Measurements from ENCODE around the gene NKD2. TPM values are rescaled to one million over a fixed set of nuclear protein-coding genes. Genes with fewer than 3 reads are reported as not detected.

The NKD2 gene
- total and polyA plus RNA-seq, 7 experiments from 2014 or later, result 4.8 TPM; not detected in 6

GRCh38 chr5:1066676-1067075, 58.1 kb downstream of the NKD2 start:
- DNase-seq (no peak), ATAC-seq (no peak)
- no peaks in the 10 kb centered on the region for H3K27me3 ChIP-seq (ENCODE audit: control insufficient read depth in 2 of 2, insufficient read depth in 2 of 2, low read length in 2 of 2)
- Mint-ChIP-seq H3K4me3 (no peak overlapping the region), H3K4me1 (peaks cover 0 to 2% (median 0%) of the 10 kb centered on the region in 7 donors), H3K36me3 (peaks cover 4 to 12% (median 6%) of the 10 kb centered on the region in 5 donors), H3K27me3 (no peaks in the 10 kb centered on the region), H3K27ac (peak overlapping the region in 2 of 9 donors; percentile 43 to 59), H3K9me3 (no peaks in the 10 kb centered on the region)
- H3K9me3 ChIP-seq (ENCODE audit: control insufficient read depth in 2 of 3, low read length in 3 of 3), result no peaks in the 10 kb centered on the region
- H3K4me3 ChIP-seq (ENCODE audit: low read length), result no peak overlapping the region
- H3K27ac ChIP-seq (ENCODE audit: low read depth, low read length), result no peak overlapping the region
- POLR2A ChIA-PET, result no interaction called here
- intact Hi-C loops (cut with micrococcal nuclease), result no loop called here
- no peaks in the 10 kb centered on the region for H3K4me1 ChIP-seq (ENCODE audit: control insufficient read depth in 2 of 2, insufficient read depth in 2 of 2, low read length in 2 of 2)
- peaks cover 0 to 77% (median 2%) of the 10 kb centered on the region in 3 experiments for H3K36me3 ChIP-seq (ENCODE audit: control insufficient read depth in 2 of 3, insufficient read depth in 3 of 3, low read length in 3 of 3)
- CTCF ChIA-PET, result interaction anchor here (0.8 to 1.1 kb wide), 2 partner anchors 75 to 143 kb away, joined by 3 read pairs; no protein-coding TSS in a partner anchor

- Histone ChIP-seq H3K4me1 (ENCODE audit: control insufficient read depth in 2 of 2, insufficient read depth in 2 of 2, low read length in 2 of 2) (no peaks in the 10 kb centered on the region), H3K4me3 (ENCODE audit: low read length) (no peak overlapping the region), H3K9me3 (ENCODE audit: control insufficient read depth in 2 of 3, low read length in 3 of 3) (no peaks in the 10 kb centered on the region), H3K27me3 (ENCODE audit: control insufficient read depth in 2 of 2, insufficient read depth in 2 of 2, low read length in 2 of 2) (no peaks in the 10 kb centered on the region), H3K27ac (ENCODE audit: low read depth, low read length) (no peak overlapping the region), H3K36me3 (ENCODE audit: control insufficient read depth in 2 of 3, insufficient read depth in 3 of 3, low read length in 3 of 3) (peaks cover 0 to 69% (median 2%) of the 10 kb centered on the region in 3 experiments)
- Mint-ChIP-seq H3K4me3 (no peak overlapping the region), H3K27me3 (no peaks in the 10 kb centered on the region), H3K27ac (no peak overlapping the region), H3K9me3 (no peaks in the 10 kb centered on the region), H3K36me3 (peaks cover 3 to 8% (median 5%) of the 10 kb centered on the region in 5 donors), H3K4me1 (peaks cover 0 to 2% (median 0%) of the 10 kb centered on the region in 7 donors)
- no peak for DNase-seq
- intact Hi-C loops (cut with micrococcal nuclease), result no loop called here
- POLR2A ChIA-PET, result no interaction called here
- no peak for ATAC-seq
- CTCF ChIA-PET, result interaction anchor here (1.1 kb wide), 1 partner anchor 144 kb away, joined by 3 read pairs; no protein-coding TSS in a partner anchor
These were observed 58.8 kb downstream of the NKD2 start for GRCh38 chr5:1067141-1068121.

GRCh38 chr5:1068204-1068894, 59.7 kb downstream of the NKD2 start:
- Histone ChIP-seq H3K9me3 (ENCODE audit: control insufficient read depth in 2 of 3, low read length in 3 of 3) (no peaks in the 10 kb centered on the region), H3K4me1 (ENCODE audit: control insufficient read depth in 2 of 2, insufficient read depth in 2 of 2, low read length in 2 of 2) (no peaks in the 10 kb centered on the region), H3K27ac (ENCODE audit: low read depth, low read length) (no peak overlapping the region), H3K4me3 (ENCODE audit: low read length) (no peak overlapping the region), H3K36me3 (ENCODE audit: control insufficient read depth in 2 of 3, insufficient read depth in 3 of 3, low read length in 3 of 3) (peaks cover 0 to 63% (median 2%) of the 10 kb centered on the region in 3 experiments), H3K27me3 (ENCODE audit: control insufficient read depth in 2 of 2, insufficient read depth in 2 of 2, low read length in 2 of 2) (no peaks in the 10 kb centered on the region)
- no peaks in the 10 kb centered on the region for H3K9me3 Mint-ChIP-seq
- intact Hi-C loops (cut with micrococcal nuclease), result no loop called here
- H3K27ac Mint-ChIP-seq, result no peak overlapping the region
- ChIA-PET POLR2A (no interaction called here), CTCF (no interaction called here)
- no peak for DNase-seq
- H3K27me3 Mint-ChIP-seq, result no peaks in the 10 kb centered on the region
- no peak overlapping the region for H3K4me3 Mint-ChIP-seq
- H3K36me3 Mint-ChIP-seq, result peaks cover 3 to 8% (median 5%) of the 10 kb centered on the region in 5 donors
- peaks cover 0 to 2% (median 0%) of the 10 kb centered on the region in 7 donors for H3K4me1 Mint-ChIP-seq
- ATAC-seq, result no peak

- H3K27me3 ChIP-seq (ENCODE audit: control insufficient read depth in 2 of 2, insufficient read depth in 2 of 2, low read length in 2 of 2), result no peaks in the 10 kb centered on the region
- H3K9me3 ChIP-seq (ENCODE audit: control insufficient read depth in 2 of 3, low read length in 3 of 3), result no peaks in the 10 kb centered on the region
- ATAC-seq (no peak), DNase-seq (no peak)
- ChIA-PET CTCF (no interaction called here), POLR2A (no interaction called here)
- H3K4me3 Mint-ChIP-seq, result no peak overlapping the region
- H3K4me3 ChIP-seq (ENCODE audit: low read length), result no peak overlapping the region
- H3K9me3 Mint-ChIP-seq, result no peaks in the 10 kb centered on the region
- H3K4me1 Mint-ChIP-seq, result peaks cover 0 to 2% (median 0%) of the 10 kb centered on the region in 7 donors
- H3K27ac Mint-ChIP-seq, result no peak overlapping the region
- no peaks in the 10 kb centered on the region for H3K4me1 ChIP-seq (ENCODE audit: control insufficient read depth in 2 of 2, insufficient read depth in 2 of 2, low read length in 2 of 2)
- peaks cover 0 to 65% (median 2%) of the 10 kb centered on the region in 3 experiments for H3K36me3 ChIP-seq (ENCODE audit: control insufficient read depth in 2 of 3, insufficient read depth in 3 of 3, low read length in 3 of 3)
- H3K36me3 Mint-ChIP-seq, result peaks cover 4 to 12% (median 6%) of the 10 kb centered on the region in 5 donors
- H3K27ac ChIP-seq (ENCODE audit: low read depth, low read length), result no peak overlapping the region
- intact Hi-C loops (cut with micrococcal nuclease), result no loop called here
- H3K27me3 Mint-ChIP-seq, result no peaks in the 10 kb centered on the region
These were observed 60.5 kb downstream of the NKD2 start for GRCh38 chr5:1068895-1069719.

DNA sequence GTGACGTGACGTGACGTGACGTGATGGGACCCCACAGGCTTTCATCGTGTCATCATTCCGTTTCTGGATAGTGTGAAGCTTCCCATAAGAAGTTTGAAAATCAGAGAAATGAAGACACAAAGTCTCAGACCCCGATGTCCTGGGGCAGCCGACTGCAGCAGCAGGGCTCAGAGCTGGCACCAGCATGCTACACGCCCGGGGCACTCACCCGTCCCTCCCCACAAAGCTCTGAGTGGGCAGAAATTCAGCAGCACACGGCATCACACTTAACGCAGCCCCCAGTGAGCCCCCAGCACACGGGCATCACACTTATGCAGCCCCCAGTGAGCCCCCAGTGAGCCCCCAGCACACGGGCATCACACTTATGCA, 61.1 kb downstream of the NKD2 start:
- Histone ChIP-seq H3K27me3 (ENCODE audit: control insufficient read depth in 2 of 2, insufficient read depth in 2 of 2, low read length in 2 of 2) (no peaks in the 10 kb centered on the region), H3K36me3 (ENCODE audit: control insufficient read depth in 2 of 3, insufficient read depth in 3 of 3, low read length in 3 of 3) (peaks cover 0 to 65% (median 2%) of the 10 kb centered on the region in 3 experiments), H3K4me3 (ENCODE audit: low read length) (no peak overlapping the region), H3K9me3 (ENCODE audit: control insufficient read depth in 2 of 3, low read length in 3 of 3) (no peaks in the 10 kb centered on the region), H3K27ac (ENCODE audit: low read depth, low read length) (no peak overlapping the region), H3K4me1 (ENCODE audit: control insufficient read depth in 2 of 2, insufficient read depth in 2 of 2, low read length in 2 of 2) (no peaks in the 10 kb centered on the region)
- POLR2A ChIA-PET, result no interaction called here
- intact Hi-C loops (cut with micrococcal nuclease), result no loop called here
- no peaks in the 10 kb centered on the region for H3K27me3 Mint-ChIP-seq
- no peaks in the 10 kb centered on the region for H3K9me3 Mint-ChIP-seq
- H3K27ac Mint-ChIP-seq, result no peak overlapping the region
- H3K4me1 Mint-ChIP-seq, result peaks cover 0 to 2% (median 0%) of the 10 kb centered on the region in 7 donors
- H3K4me3 Mint-ChIP-seq, result no peak overlapping the region
- H3K36me3 Mint-ChIP-seq, result peaks cover 4 to 12% (median 6%) of the 10 kb centered on the region in 5 donors
- no peak for DNase-seq
- no peak for ATAC-seq
- CTCF ChIA-PET, result no interaction called here

Data from naive thymus-derived CD4-positive, alpha-beta T cell (primary cell).